ENCODE data around the gene CAVIN3.

Gene CAVIN3

DNA sequence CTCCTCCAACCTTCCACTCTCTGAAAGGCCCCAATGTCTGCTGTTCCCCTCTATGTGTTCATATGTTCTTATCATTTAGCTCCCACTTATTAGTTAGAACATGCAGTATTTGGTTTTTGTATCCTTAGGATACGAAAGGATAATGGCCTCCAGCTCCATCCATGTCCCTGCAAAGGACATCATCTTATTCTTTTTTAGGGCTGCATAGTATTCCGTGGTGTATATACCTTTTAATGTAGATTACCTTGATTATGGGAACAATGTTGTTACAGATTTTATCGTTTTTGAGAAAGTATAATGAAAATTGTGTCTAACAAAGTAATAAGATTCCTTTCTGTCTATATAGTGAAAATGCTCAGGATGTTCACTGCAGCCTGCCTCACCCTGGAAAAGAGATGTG is 16.0 kb upstream of the CAVIN3 start:
- TF ChIP-seq, protein P1, sequence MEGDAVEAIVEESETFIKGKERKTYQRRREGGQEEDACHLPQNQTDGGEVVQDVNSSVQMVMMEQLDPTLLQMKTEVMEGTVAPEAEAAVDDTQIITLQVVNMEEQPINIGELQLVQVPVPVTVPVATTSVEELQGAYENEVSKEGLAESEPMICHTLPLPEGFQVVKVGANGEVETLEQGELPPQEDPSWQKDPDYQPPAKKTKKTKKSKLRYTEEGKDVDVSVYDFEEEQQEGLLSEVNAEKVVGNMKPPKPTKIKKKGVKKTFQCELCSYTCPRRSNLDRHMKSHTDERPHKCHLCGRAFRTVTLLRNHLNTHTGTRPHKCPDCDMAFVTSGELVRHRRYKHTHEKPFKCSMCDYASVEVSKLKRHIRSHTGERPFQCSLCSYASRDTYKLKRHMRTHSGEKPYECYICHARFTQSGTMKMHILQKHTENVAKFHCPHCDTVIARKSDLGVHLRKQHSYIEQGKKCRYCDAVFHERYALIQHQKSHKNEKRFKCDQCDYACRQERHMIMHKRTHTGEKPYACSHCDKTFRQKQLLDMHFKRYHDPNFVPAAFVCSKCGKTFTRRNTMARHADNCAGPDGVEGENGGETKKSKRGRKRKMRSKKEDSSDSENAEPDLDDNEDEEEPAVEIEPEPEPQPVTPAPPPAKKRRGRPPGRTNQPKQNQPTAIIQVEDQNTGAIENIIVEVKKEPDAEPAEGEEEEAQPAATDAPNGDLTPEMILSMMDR (IDR thresholded peaks at IDR 0.05; ENCODE audit: extremely low read depth, missing control alignments), result no peak

DNA sequence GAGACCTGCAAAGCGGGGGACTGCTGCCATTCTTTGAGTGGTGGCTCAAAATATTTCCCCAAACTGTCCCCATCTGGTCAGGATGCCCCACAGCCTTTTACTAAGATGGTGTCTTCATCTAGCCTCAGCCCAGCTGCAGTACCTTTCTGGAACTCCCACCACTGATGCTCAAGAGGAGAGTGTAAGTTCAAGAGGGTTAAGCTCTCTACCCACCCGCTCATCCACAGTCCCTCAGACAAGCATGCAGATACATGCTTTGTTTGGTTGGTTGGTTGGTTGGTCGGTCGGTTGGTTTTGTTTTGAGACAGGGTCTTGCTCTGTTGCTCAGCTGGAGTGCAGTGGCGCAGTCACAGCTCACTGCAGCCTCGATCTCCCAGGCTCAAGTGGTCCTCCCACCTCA is 14.5 kb upstream of the CAVIN3 start:
- no peak for DNase-seq (ENCODE audit: low spot score)
- TF ChIP-seq, protein P1 (IDR thresholded peaks at IDR 0.05; ENCODE audit: extremely low read depth, missing control alignments), result no peak

More for the DNA sequence above, 16.0 kb upstream of the CAVIN3 start:
- DNase-seq (ENCODE audit: low spot score), result no peak

DNA sequence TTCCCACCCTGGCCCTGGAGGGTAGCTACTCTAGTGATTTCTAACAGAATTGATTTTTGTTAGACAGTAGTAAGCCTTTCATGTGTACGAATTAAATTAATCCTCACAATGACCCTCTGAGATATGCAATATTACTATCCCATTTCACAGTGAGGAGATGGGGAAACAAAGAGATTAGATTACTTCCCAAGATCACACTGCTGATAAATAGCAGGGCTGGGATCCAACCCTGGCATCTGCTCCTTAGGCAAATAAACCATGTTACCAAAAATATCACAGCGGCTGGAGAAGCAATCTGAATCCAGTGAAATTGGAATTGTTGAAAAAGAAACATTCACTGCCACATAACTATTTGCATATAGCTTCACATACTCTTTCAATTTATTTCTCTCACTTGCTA is 12.8 kb upstream of the CAVIN3 start:
- TF ChIP-seq, protein P1 (IDR thresholded peaks at IDR 0.05; ENCODE audit: extremely low read depth, missing control alignments), result no peak
- DNase-seq (ENCODE audit: low spot score), result no peak

DNA sequence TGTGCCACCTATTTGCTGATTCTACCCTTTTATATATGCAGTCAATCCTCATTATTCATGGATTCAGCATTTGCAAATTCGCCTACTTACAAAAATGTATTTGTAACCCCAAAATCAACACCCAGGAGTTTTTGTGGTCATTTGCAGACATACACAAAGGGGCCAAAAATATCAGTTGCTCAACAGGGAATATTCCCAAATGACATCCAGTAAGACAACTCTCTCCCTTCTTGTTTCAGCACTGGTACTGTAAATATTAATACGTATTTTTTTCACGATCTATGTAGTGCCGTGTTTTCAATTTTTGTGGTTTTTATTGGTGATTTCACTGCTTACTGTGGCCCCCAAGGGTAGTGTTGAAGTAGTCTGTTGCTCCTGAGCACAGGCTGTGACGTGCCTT is 11.8 kb upstream of the CAVIN3 start:
- TF ChIP-seq, protein P1 (IDR thresholded peaks at IDR 0.05; ENCODE audit: extremely low read depth, missing control alignments), result no peak
- no peak for DNase-seq (ENCODE audit: low spot score)

DNA sequence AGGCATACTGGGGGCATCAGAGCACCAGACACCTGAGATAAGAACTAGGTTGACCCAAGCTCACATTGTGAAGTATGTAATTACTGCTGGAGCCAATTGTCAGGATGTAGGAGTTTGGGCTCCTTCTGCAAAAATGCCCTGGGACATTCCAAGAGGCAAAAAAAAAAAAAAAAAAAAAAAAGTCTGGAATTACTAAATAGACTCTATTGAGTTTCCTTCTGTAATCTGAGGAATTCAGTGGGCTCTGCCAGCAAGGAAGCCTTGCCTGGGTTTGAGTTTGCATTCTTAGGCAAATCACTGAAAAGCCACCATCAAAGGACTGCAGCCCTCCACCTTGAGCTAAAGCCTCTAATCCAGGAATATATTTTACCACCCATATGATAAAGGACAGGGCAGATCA is 8.0 kb upstream of the CAVIN3 start:
- DNase-seq (ENCODE audit: low spot score), result no peak
- TF ChIP-seq, protein P1 (IDR thresholded peaks at IDR 0.05; ENCODE audit: extremely low read depth, missing control alignments), result no peak

DNA sequence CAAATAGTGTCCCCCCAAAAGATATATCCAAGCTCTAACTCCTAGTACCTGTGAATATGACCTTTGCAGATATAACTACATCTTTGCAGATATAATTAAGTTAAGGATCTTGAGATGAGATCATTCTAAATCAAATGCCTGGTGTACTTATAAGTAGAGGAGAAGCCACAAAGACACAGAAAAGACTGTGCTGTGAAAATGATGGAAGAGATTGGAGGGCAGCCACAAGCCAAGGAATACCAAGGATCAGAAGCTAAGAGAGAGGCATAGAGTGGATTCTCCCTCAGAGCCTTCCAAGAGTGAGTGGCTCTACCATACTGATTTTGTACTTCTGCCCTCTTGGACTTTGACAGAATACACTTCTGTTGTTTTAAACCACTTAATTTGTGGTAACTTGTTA is 7.5 kb upstream of the CAVIN3 start:
- TF ChIP-seq, protein P1 (IDR thresholded peaks at IDR 0.05; ENCODE audit: extremely low read depth, missing control alignments), result no peak
- DNase-seq (ENCODE audit: low spot score), result no peak

DNA sequence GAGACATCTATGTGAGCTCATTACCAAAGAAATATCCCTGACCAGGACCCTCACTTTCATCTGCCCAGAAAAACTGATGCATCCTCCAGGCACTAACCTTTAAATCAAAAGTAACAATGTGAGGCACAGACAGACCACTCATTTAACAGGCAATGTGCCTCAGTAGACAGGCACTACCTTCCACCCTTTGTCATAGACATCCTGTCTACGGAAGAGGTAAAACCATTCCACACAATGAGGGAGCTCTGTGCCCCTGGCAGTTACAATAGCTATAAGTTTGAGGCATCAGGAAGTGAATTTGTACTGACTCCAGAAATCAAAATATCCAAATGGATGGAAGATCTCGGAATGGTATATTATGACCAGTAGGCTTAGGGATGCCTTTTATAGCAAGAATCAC is 6.7 kb upstream of the CAVIN3 start:
- no peak for DNase-seq (ENCODE audit: low spot score)
- TF ChIP-seq, protein P1 (IDR thresholded peaks at IDR 0.05; ENCODE audit: extremely low read depth, missing control alignments), result no peak

Data from GM20000 (cell line).